ENCODE data around the gene ASL.

Gene ASL

DNA sequence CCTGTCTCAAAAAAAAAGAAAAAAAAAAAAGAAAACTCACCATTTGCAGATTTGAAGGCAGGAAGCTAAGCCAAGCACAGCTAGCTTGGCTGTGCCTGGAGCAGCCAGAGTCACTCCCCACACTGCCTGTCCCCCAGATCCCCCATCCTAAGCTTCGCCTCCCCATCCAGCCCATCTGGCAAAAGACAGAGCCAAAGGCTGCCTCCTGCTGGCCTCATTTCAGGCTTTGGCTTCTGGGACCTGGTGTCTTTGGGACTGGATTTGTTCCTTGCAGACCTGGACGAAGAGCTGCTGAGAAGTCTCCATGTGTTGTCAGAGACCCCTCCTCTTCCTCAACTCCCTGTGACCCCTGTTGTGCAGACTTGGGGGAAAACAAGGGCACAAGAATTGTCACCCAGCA is 8.1 kb downstream of the ASL start:
- H3K4me3 ChIP-seq (ENCODE audit: low read depth, low read length): no peak overlapping the region
- no peak for TF ChIP-seq MYC (IDR thresholded peaks at IDR 0.05; ENCODE audit: low read depth, low read length)
- no peak for TF ChIP-seq POLR2A (IDR thresholded peaks at IDR 0.05; ENCODE audit: extremely low read depth, insufficient read length)
- TF ChIP-seq, protein P1, sequence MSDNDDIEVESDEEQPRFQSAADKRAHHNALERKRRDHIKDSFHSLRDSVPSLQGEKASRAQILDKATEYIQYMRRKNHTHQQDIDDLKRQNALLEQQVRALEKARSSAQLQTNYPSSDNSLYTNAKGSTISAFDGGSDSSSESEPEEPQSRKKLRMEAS (IDR thresholded peaks at IDR 0.05; ENCODE audit: low read depth, low read length): no peak
- TF ChIP-seq, protein P2, sequence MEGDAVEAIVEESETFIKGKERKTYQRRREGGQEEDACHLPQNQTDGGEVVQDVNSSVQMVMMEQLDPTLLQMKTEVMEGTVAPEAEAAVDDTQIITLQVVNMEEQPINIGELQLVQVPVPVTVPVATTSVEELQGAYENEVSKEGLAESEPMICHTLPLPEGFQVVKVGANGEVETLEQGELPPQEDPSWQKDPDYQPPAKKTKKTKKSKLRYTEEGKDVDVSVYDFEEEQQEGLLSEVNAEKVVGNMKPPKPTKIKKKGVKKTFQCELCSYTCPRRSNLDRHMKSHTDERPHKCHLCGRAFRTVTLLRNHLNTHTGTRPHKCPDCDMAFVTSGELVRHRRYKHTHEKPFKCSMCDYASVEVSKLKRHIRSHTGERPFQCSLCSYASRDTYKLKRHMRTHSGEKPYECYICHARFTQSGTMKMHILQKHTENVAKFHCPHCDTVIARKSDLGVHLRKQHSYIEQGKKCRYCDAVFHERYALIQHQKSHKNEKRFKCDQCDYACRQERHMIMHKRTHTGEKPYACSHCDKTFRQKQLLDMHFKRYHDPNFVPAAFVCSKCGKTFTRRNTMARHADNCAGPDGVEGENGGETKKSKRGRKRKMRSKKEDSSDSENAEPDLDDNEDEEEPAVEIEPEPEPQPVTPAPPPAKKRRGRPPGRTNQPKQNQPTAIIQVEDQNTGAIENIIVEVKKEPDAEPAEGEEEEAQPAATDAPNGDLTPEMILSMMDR (IDR thresholded peaks at IDR 0.05; ENCODE audit: low read depth, low read length): no peak
- no peak for DNase-seq (ENCODE audit: low read depth)

DNA sequence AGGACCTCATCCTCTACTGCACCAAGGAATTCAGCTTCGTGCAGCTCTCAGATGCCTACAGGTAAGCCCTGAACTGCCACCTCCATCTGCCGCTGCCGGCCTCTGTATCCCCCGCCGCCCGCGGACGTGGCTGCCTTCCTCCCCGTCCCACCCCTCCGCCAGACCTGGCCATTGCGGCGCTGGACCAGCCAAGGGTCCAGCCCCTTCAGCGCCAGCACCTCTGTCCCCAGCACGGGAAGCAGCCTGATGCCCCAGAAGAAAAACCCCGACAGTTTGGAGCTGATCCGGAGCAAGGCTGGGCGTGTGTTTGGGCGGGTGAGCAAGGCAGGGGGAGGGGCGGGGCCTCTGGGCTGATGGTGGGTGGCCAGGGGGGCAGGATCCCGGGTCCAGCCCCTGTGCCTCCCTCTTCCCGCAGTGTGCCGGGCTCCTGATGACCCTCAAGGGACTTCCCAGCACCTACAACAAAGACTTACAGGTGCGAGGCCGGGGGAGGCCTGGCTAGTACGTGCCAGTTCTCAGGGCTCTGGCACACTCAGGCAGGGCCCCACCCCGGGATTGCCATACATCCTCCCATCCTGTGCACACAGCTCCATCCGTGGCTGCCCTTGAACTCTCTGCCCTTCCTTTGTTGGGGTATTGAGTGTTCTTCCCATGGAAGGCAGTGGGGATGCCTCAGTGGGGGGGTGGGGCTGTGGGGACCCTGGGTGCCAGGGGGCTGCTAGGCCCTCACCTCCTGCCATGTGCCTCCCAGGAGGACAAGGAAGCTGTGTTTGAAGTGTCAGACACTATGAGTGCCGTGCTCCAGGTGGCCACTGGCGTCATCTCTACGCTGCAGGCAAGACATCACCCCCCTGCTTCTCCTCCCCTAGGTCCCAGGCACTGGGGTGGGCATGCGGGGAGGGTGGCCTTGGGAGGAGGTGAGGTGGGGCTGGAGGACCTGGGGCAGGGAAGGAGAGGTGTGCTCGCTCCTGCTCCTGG is 13.5 kb downstream of the ASL start:
- TF ChIP-seq, protein P2 (IDR thresholded peaks at IDR 0.05; ENCODE audit: low read depth, low read length): no peak
- TF ChIP-seq, protein P1 (IDR thresholded peaks at IDR 0.05; ENCODE audit: low read depth, low read length): no peak
- no peak for TF ChIP-seq POLR2A (IDR thresholded peaks at IDR 0.05; ENCODE audit: extremely low read depth, insufficient read length)
- no peak for DNase-seq (ENCODE audit: low read depth)
- no peak overlapping the region for H3K4me3 ChIP-seq (ENCODE audit: low read depth, low read length)

DNA sequence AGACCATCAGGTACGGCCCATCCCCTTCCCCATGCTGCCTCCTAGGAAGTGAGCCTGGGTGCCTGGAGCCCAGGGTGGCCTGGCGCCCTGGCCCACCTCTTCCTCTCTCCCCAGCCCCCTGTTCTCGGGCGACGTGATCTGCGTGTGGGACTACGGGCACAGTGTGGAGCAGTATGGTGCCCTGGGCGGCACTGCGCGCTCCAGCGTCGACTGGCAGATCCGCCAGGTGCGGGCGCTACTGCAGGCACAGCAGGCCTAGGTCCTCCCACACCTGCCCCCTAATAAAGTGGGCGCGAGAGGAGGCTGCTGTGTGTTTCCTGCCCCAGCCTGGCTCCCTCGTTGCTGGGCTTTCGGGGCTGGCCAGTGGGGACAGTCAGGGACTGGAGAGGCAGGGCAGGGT is 17.0 kb downstream of the ASL start:
- TF ChIP-seq MYC (IDR thresholded peaks at IDR 0.05; ENCODE audit: low read depth, low read length): no peak
- TF ChIP-seq, protein P1 (IDR thresholded peaks at IDR 0.05; ENCODE audit: low read depth, low read length): no peak
- no peak for TF ChIP-seq POLR2A (IDR thresholded peaks at IDR 0.05; ENCODE audit: extremely low read depth, insufficient read length)
- TF ChIP-seq, protein P2 (IDR thresholded peaks at IDR 0.05; ENCODE audit: low read depth, low read length): no peak
- H3K4me3 ChIP-seq (ENCODE audit: low read depth, low read length): no peak overlapping the region

DNA sequence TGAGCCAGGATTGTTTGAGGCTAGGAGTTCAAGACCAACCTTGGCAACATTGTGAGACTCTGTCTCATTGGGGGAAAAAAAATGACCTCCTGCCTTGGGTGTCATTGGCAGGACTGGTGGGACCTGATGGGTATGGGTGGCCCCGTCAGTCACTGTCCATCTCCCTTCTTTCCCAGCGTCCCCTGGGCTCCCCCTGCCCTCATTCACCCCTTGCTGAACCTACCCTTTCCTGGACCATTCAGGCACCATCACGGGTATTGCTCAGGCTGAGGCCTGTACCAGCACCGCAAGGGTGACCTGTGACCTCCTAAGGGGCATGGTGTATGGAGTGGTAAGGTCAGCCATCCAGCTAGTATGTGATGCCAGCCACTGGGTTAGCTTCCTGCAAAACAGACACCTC is 19.4 kb downstream of the ASL start:
- H3K4me3 ChIP-seq (ENCODE audit: low read depth, low read length): no peak overlapping the region
- DNase-seq (ENCODE audit: low read depth): no peak
- TF ChIP-seq, protein P2 (IDR thresholded peaks at IDR 0.05; ENCODE audit: low read depth, low read length): no peak
- TF ChIP-seq, protein P1 (IDR thresholded peaks at IDR 0.05; ENCODE audit: low read depth, low read length): no peak

More for the DNA sequence above, 17.0 kb downstream of the ASL start:
- DNase-seq (ENCODE audit: low read depth): no peak

DNA sequence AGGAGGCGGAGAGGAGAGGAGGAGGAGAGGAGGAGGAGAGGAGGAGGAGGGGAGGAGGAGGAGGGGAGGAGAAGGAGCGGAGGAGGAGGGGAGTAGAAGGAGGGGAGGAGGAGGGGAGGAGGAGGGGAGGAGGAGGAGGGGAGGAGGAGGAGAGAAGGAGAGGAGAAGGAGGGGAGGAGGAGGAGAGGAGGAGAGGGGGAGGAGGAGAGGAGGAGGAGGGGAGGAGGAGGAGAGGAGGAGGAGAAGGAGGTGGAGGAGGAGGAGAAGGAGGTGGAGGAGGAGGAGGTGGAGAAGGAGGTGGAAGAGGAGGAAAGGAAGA is 23.6 kb downstream of the ASL start:
- DNase-seq (ENCODE audit: low read depth): no peak
- TF ChIP-seq, protein P2 (IDR thresholded peaks at IDR 0.05; ENCODE audit: low read depth, low read length): no peak
- TF ChIP-seq POLR2A (IDR thresholded peaks at IDR 0.05; ENCODE audit: extremely low read depth, insufficient read length) (no peak), MYC (IDR thresholded peaks at IDR 0.05; ENCODE audit: low read depth, low read length) (no peak)
- TF ChIP-seq, protein P1 (IDR thresholded peaks at IDR 0.05; ENCODE audit: low read depth, low read length): no peak
- H3K4me3 ChIP-seq (ENCODE audit: low read depth, low read length): no peak overlapping the region

Data from NB4 (cell line).